Measurements from ENCODE around the gene RAB9B.
"Not testable (repeated sequence)": the region's sequence is repeated elsewhere in the genome, so short reads cannot be mapped to it uniquely, and the experiment has no call there.

RAB9B gene, protein sequence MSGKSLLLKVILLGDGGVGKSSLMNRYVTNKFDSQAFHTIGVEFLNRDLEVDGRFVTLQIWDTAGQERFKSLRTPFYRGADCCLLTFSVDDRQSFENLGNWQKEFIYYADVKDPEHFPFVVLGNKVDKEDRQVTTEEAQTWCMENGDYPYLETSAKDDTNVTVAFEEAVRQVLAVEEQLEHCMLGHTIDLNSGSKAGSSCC

GRCh38 chrX:103831803-103832544, at the start of gene RAB9B:
TSS of gene RAB9B (minus strand) at chrX:103832257. CDS start at chrX:103825784, 6,473 bp downstream.
- DNase-seq: peak in 1 of 2 donors; percentile 12

- DNase-seq: no peak
Measured at GRCh38 chrX:103879339-103879738, 47.3 kb upstream of the RAB9B start.

DNA sequence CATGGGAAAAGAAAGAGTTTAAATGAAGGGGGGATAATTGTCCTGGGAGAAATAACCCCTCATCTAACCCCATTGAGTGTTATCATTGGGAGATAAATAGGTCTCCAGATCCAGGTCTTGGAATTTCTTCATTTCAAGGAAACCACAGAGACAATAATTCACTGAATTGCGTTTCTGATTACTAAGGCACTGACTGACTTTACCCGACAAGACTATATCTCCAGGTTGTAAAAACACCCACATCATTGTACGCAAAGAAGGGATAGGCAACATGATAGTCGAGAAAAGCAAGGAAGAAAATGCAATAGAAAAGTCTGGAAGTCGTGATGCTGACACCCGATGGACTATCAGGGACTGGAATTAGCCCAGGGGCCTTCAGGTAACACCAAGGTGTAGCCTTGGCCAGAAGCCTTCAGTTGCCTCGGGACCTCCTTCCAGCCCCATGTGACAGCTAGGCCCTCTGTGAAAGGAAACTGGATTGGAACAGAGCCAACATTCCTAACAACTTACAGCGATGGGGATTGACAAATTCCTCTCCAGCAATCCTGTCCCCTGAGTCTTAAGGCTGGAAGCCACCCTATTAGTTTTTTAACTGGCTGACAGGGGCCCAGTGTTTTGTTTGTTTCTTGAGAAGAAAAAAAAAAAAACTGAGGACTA, 46.5 kb upstream of the RAB9B start:
- no peak for DNase-seq

- no peak for DNase-seq
Measured at GRCh38 chrX:103877571-103877970, 45.5 kb upstream of the RAB9B start.

DNA sequence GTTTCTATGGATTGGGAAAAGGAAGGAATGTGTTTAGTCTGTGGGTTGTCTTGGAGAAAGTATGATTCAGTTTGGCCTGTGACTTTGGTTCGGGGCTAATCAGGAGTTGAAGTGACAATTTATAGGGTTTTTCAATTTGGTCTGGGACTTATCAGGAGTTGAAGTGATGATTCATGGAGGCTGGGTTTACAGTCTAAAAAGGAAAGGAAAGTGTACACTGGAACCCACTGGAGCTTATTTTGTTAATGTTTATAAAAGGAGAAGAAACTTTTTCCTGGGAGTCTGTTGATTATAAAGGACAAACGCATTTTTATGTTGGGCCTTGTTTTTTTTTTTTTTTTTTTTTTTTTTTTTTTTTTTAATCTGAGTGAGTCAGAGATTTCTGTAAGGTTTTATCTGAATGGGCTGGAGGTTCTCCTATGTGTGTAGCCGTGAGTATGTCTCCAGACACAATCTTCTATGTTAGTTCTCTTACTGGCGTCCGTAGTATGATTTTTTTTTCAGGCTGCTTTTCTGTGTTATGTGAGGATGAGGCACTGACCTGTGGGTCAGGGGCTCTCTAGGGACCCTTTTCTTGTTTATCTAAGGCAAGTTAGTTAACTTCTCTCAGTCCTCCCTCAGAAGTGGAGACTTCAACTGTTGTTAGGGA, 33.0 kb upstream of the RAB9B start:
- DNase-seq: no peak

- DNase-seq: no peak
Measured at GRCh38 chrX:103864149-103864548, 32.1 kb upstream of the RAB9B start.

DNA sequence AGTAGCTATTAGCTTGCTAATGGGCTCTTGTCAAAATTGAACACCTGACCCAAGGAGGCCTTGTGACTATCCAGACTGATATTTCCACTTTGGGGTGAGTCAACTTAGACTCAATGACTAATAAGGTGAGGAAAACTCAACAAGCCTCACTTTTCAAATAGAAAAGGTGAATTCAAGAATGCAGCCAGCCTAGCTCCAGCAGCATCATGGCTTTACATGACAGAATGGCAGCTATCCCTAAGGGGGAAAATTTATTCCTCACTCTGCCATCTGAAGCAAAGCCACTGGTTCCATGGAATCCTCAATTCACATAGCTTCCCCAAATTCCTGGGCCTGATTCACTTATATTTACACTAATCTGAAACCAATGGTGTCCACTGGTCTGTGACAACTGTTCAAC, 29.1 kb upstream of the RAB9B start:
- no peak for DNase-seq

- DNase-seq: no peak
Measured at GRCh38 chrX:103849558-103849957, 17.5 kb upstream of the RAB9B start.

DNA sequence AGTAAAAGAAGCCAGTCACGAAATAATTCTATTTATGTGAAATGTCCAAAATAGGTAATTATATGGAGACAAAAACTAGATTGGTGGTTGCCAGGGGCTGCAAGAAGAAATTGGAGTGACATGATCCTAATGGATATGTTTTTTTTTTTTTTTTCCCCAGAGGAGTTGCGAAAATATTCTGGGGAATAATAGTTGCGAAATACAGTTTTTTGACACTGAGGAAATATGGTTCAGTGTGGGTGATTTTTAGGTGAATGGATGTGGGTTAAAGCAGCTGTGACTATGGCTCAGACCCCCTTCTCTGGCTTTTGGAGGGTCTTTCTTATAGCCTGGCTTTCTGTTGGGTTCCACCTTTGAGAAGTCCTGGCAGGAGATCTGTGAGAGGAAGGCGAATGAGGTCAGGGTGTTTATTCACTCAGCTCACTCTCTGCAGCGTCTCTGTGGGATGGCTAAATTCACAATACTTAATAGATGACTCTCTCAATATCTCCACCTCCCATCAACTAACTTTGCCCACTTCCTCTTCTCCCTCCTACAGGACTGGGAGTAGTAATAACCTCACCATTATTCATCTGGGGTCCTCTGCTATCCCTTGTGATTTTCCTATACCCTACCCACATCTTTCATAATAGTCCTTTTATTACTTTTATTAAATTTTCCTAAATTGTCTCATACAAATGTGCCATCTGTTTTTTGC, 15.3 kb upstream of the RAB9B start:
- peak in 1 of 2 donors; percentile 19 for DNase-seq

DNA sequence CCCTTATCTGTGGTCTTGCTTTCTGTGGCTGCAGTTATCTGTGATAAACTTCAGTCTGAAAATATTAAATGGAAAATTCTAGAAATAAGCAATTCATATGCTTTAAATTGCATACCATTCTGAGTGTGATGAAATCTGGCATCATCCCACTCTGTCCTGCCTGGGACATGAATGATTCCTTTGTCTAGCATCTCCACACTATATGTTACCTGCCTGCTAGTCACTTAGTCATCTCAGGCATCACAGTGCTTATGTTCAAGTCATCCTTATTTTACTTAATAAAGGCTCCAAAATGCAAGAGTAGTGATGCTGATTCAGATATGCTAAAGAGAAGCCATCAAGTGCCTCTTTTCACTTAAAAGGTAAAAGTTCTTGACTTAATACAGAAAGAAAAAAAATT, 14.3 kb upstream of the RAB9B start:
- DNase-seq: no peak

- DNase-seq: peak; percentile 35 to 51
Measured at GRCh38 chrX:103845165-103845653, 13.2 kb upstream of the RAB9B start.

- DNase-seq: no peak
Measured at GRCh38 chrX:103839404-103839803, 7.3 kb upstream of the RAB9B start.

GRCh38 chrX:103831342-103831802, 685 bp downstream of the RAB9B start:
- DNase-seq: peak; percentile 8 to 32

DNA sequence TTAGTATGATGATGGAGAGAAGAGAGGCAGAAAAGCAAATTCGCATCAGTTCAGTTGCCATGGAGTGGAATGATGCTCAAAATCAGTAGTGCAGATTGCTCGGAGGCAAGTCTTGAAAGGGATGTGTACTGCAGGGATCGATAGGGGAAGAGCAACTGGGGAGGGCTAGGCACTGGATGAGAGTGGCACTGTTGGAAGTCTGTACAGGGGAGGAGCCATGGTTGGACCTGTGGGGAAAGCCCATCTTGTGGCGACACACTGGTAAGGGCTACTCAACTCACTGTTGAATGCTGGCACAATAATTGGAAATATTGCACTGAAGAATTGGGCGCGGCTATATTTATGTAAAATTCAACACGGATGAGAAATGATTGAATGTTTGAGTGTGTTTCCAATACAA, 1.2 kb downstream of the RAB9B start:
- DNase-seq: no peak

- DNase-seq: no peak
Measured at GRCh38 chrX:103828529-103828928, 3.5 kb downstream of the RAB9B start.

DNA sequence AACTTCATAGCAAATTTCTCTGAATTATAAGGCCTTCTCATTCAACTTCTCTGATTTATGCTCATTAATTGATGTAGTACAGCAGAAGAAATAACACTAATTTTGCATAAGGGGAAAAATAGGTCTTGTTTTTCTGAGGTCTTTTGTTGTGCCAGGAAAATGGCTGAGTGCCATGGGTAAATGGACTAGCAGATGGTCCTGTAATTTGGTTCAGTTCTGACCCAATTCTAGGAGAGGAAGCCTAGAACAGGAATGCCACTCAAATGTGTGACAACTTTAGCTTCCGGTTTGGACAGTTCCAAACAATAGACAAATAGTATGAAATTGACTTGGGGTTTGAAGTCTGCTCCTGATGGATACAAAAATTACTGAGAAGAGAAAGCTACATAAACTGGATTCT, 6.2 kb downstream of the RAB9B start:
- DNase-seq: no peak

GRCh38 chrX:103823591-103823990, 8.5 kb downstream of the RAB9B start:
- DNase-seq: no peak

DNA sequence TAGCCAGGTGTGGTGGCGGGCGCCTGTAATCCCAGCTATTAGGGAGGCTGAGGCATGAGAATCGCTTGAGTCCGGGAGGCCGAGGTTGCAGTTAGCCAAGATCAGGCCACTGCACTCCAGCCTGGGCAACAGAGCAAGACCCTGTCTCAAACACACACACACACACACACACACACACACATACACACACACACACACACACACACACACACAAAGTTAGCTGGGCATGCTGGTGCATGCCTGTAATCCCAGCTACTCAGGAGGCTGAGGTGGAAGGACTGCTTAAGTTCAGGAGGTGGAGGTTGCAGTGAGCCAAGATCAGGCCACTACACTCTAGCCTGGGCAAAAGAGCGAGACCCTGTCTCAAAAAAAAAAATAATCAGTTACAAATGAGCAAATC, 11.3 kb downstream of the RAB9B start:
- DNase-seq: not testable (repeated sequence)

DNA sequence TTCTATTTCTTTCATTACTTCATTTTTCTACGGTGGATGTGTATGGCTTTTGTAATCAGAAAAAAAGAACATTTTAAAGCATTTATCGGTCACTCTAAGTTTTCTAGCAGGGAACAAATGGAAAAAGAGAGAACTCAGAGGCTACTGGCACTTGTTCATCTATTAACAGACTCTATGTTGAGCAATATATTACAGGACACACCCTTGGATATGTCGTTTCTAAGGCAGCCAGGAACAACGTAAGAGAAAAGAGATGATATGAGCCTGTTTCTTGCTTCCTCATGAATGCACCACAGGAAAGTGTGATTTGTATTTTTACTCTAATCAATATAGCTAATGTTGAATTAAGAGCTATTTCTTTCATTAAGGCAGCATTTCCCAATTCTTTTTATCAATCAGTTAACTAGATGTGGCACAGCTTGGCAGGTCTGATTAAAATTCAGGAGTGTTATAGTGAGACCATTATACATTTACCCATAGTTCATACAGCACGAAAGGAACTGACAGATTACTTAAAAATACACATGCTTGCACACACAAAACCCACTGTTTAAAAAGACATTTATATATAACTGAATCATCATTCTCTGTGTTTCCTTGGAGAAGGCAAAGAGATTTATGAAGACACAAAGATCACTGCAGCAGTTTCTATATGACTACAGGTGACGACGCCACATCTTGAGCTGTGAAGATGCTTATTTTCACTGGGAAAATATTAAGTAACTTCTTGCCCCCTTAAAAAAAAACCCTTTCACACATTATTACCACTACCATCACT, 13.0 kb downstream of the RAB9B start:
- DNase-seq: peak in 1 of 2 donors; percentile 2

GRCh38 chrX:103817502-103817901, 14.6 kb downstream of the RAB9B start:
- DNase-seq: peak; percentile 18 to 90

DNA sequence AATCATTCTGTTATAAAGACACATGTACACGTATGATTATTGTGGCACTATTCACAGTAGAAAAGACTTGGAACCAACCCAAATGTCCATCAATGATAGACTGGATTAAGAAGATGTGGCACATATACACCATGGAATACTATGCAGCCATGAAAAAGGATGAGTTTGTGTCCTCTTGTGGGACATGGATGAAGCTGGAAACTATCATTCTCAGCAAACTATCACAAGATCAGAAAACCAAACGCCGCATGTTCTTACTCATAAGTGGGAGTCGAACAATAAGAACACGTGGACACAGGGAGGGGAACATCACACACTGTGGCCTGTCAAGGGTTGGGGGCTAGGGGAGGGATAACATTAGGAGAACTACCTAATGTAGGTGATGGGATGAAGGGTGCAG, 15.0 kb downstream of the RAB9B start:
- DNase-seq: not testable (repeated sequence)

DNA sequence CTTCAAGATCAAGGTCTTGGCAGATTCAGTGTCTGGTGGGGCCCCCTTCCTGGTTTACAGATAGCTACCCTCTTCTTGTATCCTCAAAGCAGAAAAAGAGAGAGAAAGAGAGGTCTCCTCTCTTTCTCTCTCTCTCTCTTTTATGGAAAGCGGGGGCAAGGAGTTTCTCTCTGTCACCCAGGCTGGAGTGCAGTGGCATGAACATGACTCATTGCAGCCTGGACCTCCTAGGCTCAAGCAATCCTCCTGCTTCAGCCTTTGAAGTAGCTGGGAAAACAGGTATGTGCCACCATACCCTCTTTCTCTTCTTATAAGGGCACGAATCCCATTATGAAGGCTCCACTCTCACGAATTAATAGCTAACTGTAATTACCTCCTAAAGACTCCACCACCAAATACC, 20.2 kb downstream of the RAB9B start:
- DNase-seq: no peak
